Activated naive CD4-positive, alpha-beta T cell treated with anti-CD3 and anti-CD28 coated beads for 36 hours (primary cell): ENCODE measurements around the gene KCNC4. TPM values are rescaled to one million over a fixed set of nuclear protein-coding genes. Genes with fewer than 3 reads are reported as not detected.

ENCODE experiments used
- CTCF ChIA-PET: fragments of 350-600 bp; sonication (Branson Sonifier 250); formaldehyde crosslinking; loops from one replicate; lab custom pipeline; 2021; ENCODE audit warnings: antibody characterized with exemption; lab: Charles Lee
- DNase-seq: peaks from one replicate; pipeline ENCODE4 v3.0.0-alpha.2; 2020
- H3K27ac Mint-ChIP-seq: one replicate; pipeline ENCODE4 v1.8.0; 2021; ENCODE audit warnings: mild to moderate bottlenecking, mixed read lengths
- H3K27me3 Mint-ChIP-seq: one replicate; pipeline ENCODE4 v1.8.0; 2021; ENCODE audit warnings: low read depth, mixed read lengths
- H3K36me3 Mint-ChIP-seq: one replicate; pipeline ENCODE4 v1.8.0; 2021; ENCODE audit warnings: low read depth, mixed read lengths
- H3K4me1 Mint-ChIP-seq: one replicate; pipeline ENCODE4 v1.8.0; 2021; ENCODE audit warnings: low read depth, mixed read lengths
- H3K4me3 Mint-ChIP-seq: one replicate; pipeline ENCODE4 v1.8.0; 2021; ENCODE audit warnings: mild to moderate bottlenecking, moderate library complexity, mixed read lengths
- H3K9me3 Mint-ChIP-seq: one replicate; pipeline ENCODE4 v1.8.0; 2021; ENCODE audit warnings: mixed read lengths
- intact Hi-C: fragments of 100-400 bp; cut with micrococcal nuclease; formaldehyde crosslinking; loops from one replicate; pipeline ENCODE4 v1.15.1; 2023
- total RNA-seq, 2 experiments: library from RNA; stranded (reverse); gene quantifications; one replicate each; pipeline ENCODE4 v1.2.3, GENCODE V29; 2021

The KCNC4 gene
- total RNA-seq, 2 experiments from 2014 or later = 9.7 TPM

- intact Hi-C loops = no loop called here
- Mint-ChIP-seq H3K9me3 (no peaks in the 10 kb centered on the region), H3K36me3 (peaks cover 11% of the 10 kb centered on the region), H3K27me3 (no peaks in the 10 kb centered on the region), H3K4me3 (no peak overlapping the region), H3K27ac (no peak overlapping the region), H3K4me1 (no peaks in the 10 kb centered on the region)
- no peak for DNase-seq
- CTCF ChIA-PET = no interaction called here
Measured at GRCh38 chr1:110225756-110226404, 15.8 kb downstream of the KCNC4 start.

- Mint-ChIP-seq H3K9me3 (no peaks in the 10 kb centered on the region), H3K27me3 (no peaks in the 10 kb centered on the region), H3K4me3 (no peak overlapping the region), H3K36me3 (peaks cover 11% of the 10 kb centered on the region), H3K27ac (no peak overlapping the region), H3K4me1 (no peaks in the 10 kb centered on the region)
- intact Hi-C loops = no loop called here
- CTCF ChIA-PET = interaction anchor here (1.1 to 1.3 kb wide), 3 partner anchors 9 to 269 kb away, joined by 3 to 4 read pairs (median 3); no protein-coding TSS in a partner anchor
- no peak for DNase-seq
Measured at GRCh38 chr1:110227774-110228173, 17.7 kb downstream of the KCNC4 start.

- H3K9me3 Mint-ChIP-seq = no peaks in the 10 kb centered on the region
- peaks cover 10% of the 10 kb centered on the region for H3K36me3 Mint-ChIP-seq
- H3K27ac Mint-ChIP-seq = no peak overlapping the region
- CTCF ChIA-PET = interaction anchor here (1.3 to 1.5 kb wide), 2 partner anchors 8 to 84 kb away, joined by 3 to 4 read pairs; no protein-coding TSS in a partner anchor
- intact Hi-C loops = no loop called here
- DNase-seq = no peak
- no peaks in the 10 kb centered on the region for H3K4me1 Mint-ChIP-seq
- no peak overlapping the region for H3K4me3 Mint-ChIP-seq
- H3K27me3 Mint-ChIP-seq = no peaks in the 10 kb centered on the region
Measured at GRCh38 chr1:110228381-110228780, 18.3 kb downstream of the KCNC4 start.

GRCh38 chr1:110228869-110229268 lies 18.8 kb downstream of the KCNC4 start:
- DNase-seq = no peak
- H3K27me3 Mint-ChIP-seq = no peaks in the 10 kb centered on the region
- CTCF ChIA-PET = interaction anchor here (1.3 to 1.5 kb wide), 2 partner anchors 8 to 84 kb away, joined by 3 to 4 read pairs; no protein-coding TSS in a partner anchor
- H3K27ac Mint-ChIP-seq = no peak overlapping the region
- H3K9me3 Mint-ChIP-seq = no peaks in the 10 kb centered on the region
- intact Hi-C loops = no loop called here
- H3K36me3 Mint-ChIP-seq = peaks cover 7% of the 10 kb centered on the region
- H3K4me1 Mint-ChIP-seq = no peaks in the 10 kb centered on the region
- H3K4me3 Mint-ChIP-seq = no peak overlapping the region

- Mint-ChIP-seq H3K36me3 (peaks cover 2% of the 10 kb centered on the region), H3K27ac (no peak overlapping the region), H3K27me3 (no peaks in the 10 kb centered on the region), H3K4me1 (no peaks in the 10 kb centered on the region), H3K4me3 (no peak overlapping the region), H3K9me3 (no peaks in the 10 kb centered on the region)
- CTCF ChIA-PET = interaction anchor here (1.5 kb wide), 1 partner anchor 83 kb away, joined by 3 read pairs; no protein-coding TSS in a partner anchor
- intact Hi-C loops = no loop called here
- DNase-seq = no peak
Measured at GRCh38 chr1:110229348-110230001, 19.4 kb downstream of the KCNC4 start.

GRCh38 chr1:110230381-110231199 lies 20.5 kb downstream of the KCNC4 start:
- CTCF ChIA-PET = interaction anchor here (1.3 kb wide), 1 partner anchor 22 kb away, joined by 6 read pairs; no protein-coding TSS in a partner anchor
- DNase-seq = no peak
- no peak overlapping the region for H3K4me3 Mint-ChIP-seq
- H3K36me3 Mint-ChIP-seq = peaks cover 3% of the 10 kb centered on the region
- intact Hi-C loops = no loop called here
- H3K27ac Mint-ChIP-seq = no peak overlapping the region
- peaks cover 10% of the 10 kb centered on the region for H3K4me1 Mint-ChIP-seq
- no peaks in the 10 kb centered on the region for H3K9me3 Mint-ChIP-seq
- H3K27me3 Mint-ChIP-seq = no peaks in the 10 kb centered on the region

- no peak for DNase-seq
- Mint-ChIP-seq H3K9me3 (no peaks in the 10 kb centered on the region), H3K36me3 (peaks cover 4% of the 10 kb centered on the region), H3K4me1 (peaks cover 42% of the 10 kb centered on the region), H3K4me3 (no peak overlapping the region), H3K27ac (no peak overlapping the region), H3K27me3 (no peaks in the 10 kb centered on the region)
- intact Hi-C loops = no loop called here
- CTCF ChIA-PET = no interaction called here
Measured at GRCh38 chr1:110233861-110234260, 23.7 kb downstream of the KCNC4 start.

- peaks cover 6% of the 10 kb centered on the region for H3K36me3 Mint-ChIP-seq
- intact Hi-C loops = loop anchor here (5.0 kb wide), 1 partner anchor 398 kb away; no protein-coding TSS in a partner anchor
- no peaks in the 10 kb centered on the region for H3K9me3 Mint-ChIP-seq
- no peak overlapping the region for H3K4me3 Mint-ChIP-seq
- peaks cover 51% of the 10 kb centered on the region for H3K4me1 Mint-ChIP-seq
- peak overlapping the region; percentile 89 for H3K27ac Mint-ChIP-seq
- no peaks in the 10 kb centered on the region for H3K27me3 Mint-ChIP-seq
- CTCF ChIA-PET = no interaction called here
- DNase-seq = peak; percentile 28
Measured at GRCh38 chr1:110234691-110235090, 24.6 kb downstream of the KCNC4 start.

GRCh38 chr1:110235181-110235833 lies 25.2 kb downstream of the KCNC4 start:
- intact Hi-C loops = loop anchor here (5.0 kb wide), 1 partner anchor 397 kb away; no protein-coding TSS in a partner anchor
- no peak overlapping the region for H3K4me3 Mint-ChIP-seq
- CTCF ChIA-PET = interaction anchor here (4.2 kb wide), 1 partner anchor 27 kb away, joined by 24 read pairs; no protein-coding TSS in a partner anchor

GRCh38 chr1:110235834-110236682 lies 25.9 kb downstream of the KCNC4 start:
- Mint-ChIP-seq H3K9me3 (no peaks in the 10 kb centered on the region), H3K27ac (peak overlapping the region; percentile 89), H3K27me3 (no peaks in the 10 kb centered on the region), H3K4me3 (no peak overlapping the region), H3K36me3 (peaks cover 6% of the 10 kb centered on the region), H3K4me1 (peaks cover 55% of the 10 kb centered on the region)
- CTCF ChIA-PET = interaction anchor here (0.9 to 4.2 kb wide), 5 partner anchors 8 to 103 kb away, joined by 3 to 24 read pairs (median 4); no protein-coding TSS in a partner anchor
- intact Hi-C loops = loop anchor here (1.0 to 5.0 kb wide), 6 partner anchors 26 to 645 kb away; partner anchors contain the start of genes KCNC4 and RBM15
- DNase-seq = peak; percentile 84

More at GRCh38 chr1:110235181-110235833, 25.2 kb downstream of the KCNC4 start:
- DNase-seq = no peak
- Mint-ChIP-seq H3K4me1 (peaks cover 55% of the 10 kb centered on the region), H3K9me3 (no peaks in the 10 kb centered on the region), H3K27me3 (no peaks in the 10 kb centered on the region), H3K36me3 (peaks cover 6% of the 10 kb centered on the region), H3K27ac (peak overlapping the region; percentile 89)
